Neural cell (in vitro differentiated cells): Measurements from ENCODE around the gene KLK3. TPM values are rescaled to one million over a fixed set of nuclear protein-coding genes. Genes with fewer than 3 reads are reported as not detected.

Source experiments
- H2AFZ ChIP-seq: fragments of 200-600, 300-800 bp; sonication (generic), shearing (Covaris generic); 2 replicates; pipeline ENCODE4 v1.6.0; 2014; ENCODE audit warnings: low read depth, mild to moderate bottlenecking, antibody characterized with exemption, low read length, moderate library complexity
- H3F3A ChIP-seq: fragments of 200-600 bp; shearing (Covaris generic); 2 replicates; pipeline ENCODE4 v1.6.1; 2016; ENCODE audit warnings: mild to moderate bottlenecking, moderate library complexity, mixed read lengths, antibody characterized with exemption, low read length; ENCODE audit not compliant: insufficient read depth, poor library complexity, severe bottlenecking
- H3K27ac ChIP-seq: fragments of 200-600, 300-800 bp; sonication (generic), shearing (Covaris generic); 2 replicates; pipeline ENCODE4 v1.5.1; 2014; ENCODE audit warnings: mild to moderate bottlenecking, low read length, moderate library complexity
- H3K27me3 ChIP-seq: fragments of 300-800, 200-600 bp; sonication (generic), shearing (Covaris generic); 2 replicates; pipeline ENCODE4 v1.6.0; 2014; ENCODE audit warnings: mild to moderate bottlenecking, low read depth, low read length, moderate library complexity; ENCODE audit not compliant: insufficient read depth
- H3K36me3 ChIP-seq: fragments of 300-800, 200-600 bp; sonication (generic), shearing (Covaris generic); 2 replicates; pipeline ENCODE4 v1.5.1; 2014; ENCODE audit warnings: mild to moderate bottlenecking, antibody characterized with exemption, low read length, moderate library complexity; ENCODE audit not compliant: insufficient read depth
- H3K4me2 ChIP-seq: fragments of 300-800, 200-600 bp; sonication (generic), shearing (Covaris generic); 2 replicates; pipeline ENCODE4 v1.6.0; 2014; ENCODE audit warnings: mild to moderate bottlenecking, low read length
- H3K4me3 ChIP-seq: fragments of 300-800, 200-600 bp; sonication (generic), shearing (Covaris generic); 2 replicates; pipeline ENCODE4 v1.5.1; 2014; ENCODE audit warnings: mild to moderate bottlenecking, low read length, moderate library complexity
- H3K79me2 ChIP-seq: fragments of 200-600 bp; shearing (Covaris generic); replicated peaks from 2 replicates; pipeline ENCODE4 v1.6.0; 2014; ENCODE audit warnings: mild to moderate bottlenecking, low read length, moderate library complexity; ENCODE audit not compliant: insufficient read depth
- H3K9ac ChIP-seq: fragments of 300-800, 200-600 bp; sonication (generic), shearing (Covaris generic); 2 replicates; pipeline ENCODE4 v1.6.1; 2016; ENCODE audit warnings: mild to moderate bottlenecking, low read length, mixed read lengths
- H3K9me2 ChIP-seq: fragments of 200-600 bp; shearing (Covaris generic); 2 replicates; pipeline ENCODE4 v1.6.1; 2016; ENCODE audit warnings: mild to moderate bottlenecking, low read length, mixed read lengths; ENCODE audit not compliant: insufficient read depth
- H3K9me3 ChIP-seq: fragments of 200-600, 300-800 bp; sonication (generic), shearing (Covaris generic); 2 replicates; pipeline ENCODE4 v1.6.1; 2016; ENCODE audit warnings: mild to moderate bottlenecking, mixed run types, low read length, moderate library complexity, mixed read lengths
- H4K20me1 ChIP-seq: fragments of 200-600 bp; shearing (Covaris generic); 2 replicates; pipeline ENCODE4 v1.6.1; 2016; ENCODE audit warnings: mild to moderate bottlenecking, mixed run types; ENCODE audit not compliant: insufficient read depth
- CTCF ChIP-seq: fragments of 450-650 bp; IDR thresholded peaks from 2 replicates; pipeline ENCODE4 v1.5.1; 2014; ENCODE audit warnings: antibody characterized with exemption, mild to moderate bottlenecking, moderate library complexity; ENCODE audit not compliant: poor library complexity, severe bottlenecking
- EP300 ChIP-seq: fragments of 450-650 bp; conservative IDR thresholded peaks from 2 replicates; pipeline ENCODE4 v1.6.1; 2014; ENCODE audit warnings: antibody characterized with exemption, mild to moderate bottlenecking, moderate library complexity; ENCODE audit not compliant: poor library complexity, severe bottlenecking
- EZH2 ChIP-seq: fragments of 200-600, 300-800 bp; shearing (Covaris generic), sonication (generic); IDR thresholded peaks from 2 replicates; pipeline ENCODE4 v1.6.1; 2014; ENCODE audit warnings: antibody characterized with exemption, low read length, borderline replicate concordance, mild to moderate bottlenecking; ENCODE audit not compliant: insufficient read depth, poor library complexity, severe bottlenecking
- MXI1 ChIP-seq: fragments of 450-650 bp; conservative IDR thresholded peaks from 2 replicates; pipeline ENCODE4 v1.6.1; 2014; ENCODE audit warnings: antibody characterized with exemption, mild to moderate bottlenecking; ENCODE audit not compliant: poor library complexity, severe bottlenecking
- POLR2AphosphoS5 ChIP-seq: IDR thresholded peaks from 2 replicates; pipeline ENCODE4 v1.6.1; 2012
- RAD21 ChIP-seq: fragments of 450-650 bp; conservative IDR thresholded peaks from 2 replicates; pipeline ENCODE4 v1.6.1; 2014; ENCODE audit warnings: antibody characterized with exemption, mild to moderate bottlenecking, moderate library complexity
- SMC3 ChIP-seq: fragments of 450-650 bp; conservative IDR thresholded peaks from 2 replicates; pipeline ENCODE4 v1.6.1; 2014; ENCODE audit warnings: antibody characterized with exemption, mild to moderate bottlenecking, moderate library complexity; ENCODE audit not compliant: poor library complexity
- TAF1 ChIP-seq: IDR thresholded peaks from 2 replicates; pipeline ENCODE4 v1.6.1; 2012; ENCODE audit warnings: low read depth
- polyA plus RNA-seq: library from polyadenylated mRNA; depleted of rRNA; stranded (reverse); fragments of >200 nt; gene quantifications from 2 replicates; pipeline ENCODE4 v1.2.3, GENCODE V29; 2014
- TF ChIP-seq, protein P1 (sequence below): IDR thresholded peaks from 2 replicates; pipeline ENCODE4 v1.6.1; 2012; ENCODE audit warnings: borderline replicate concordance

KLK3 gene
- polyA plus RNA-seq, 1 donor from 2014 or later = not detected

DNA sequence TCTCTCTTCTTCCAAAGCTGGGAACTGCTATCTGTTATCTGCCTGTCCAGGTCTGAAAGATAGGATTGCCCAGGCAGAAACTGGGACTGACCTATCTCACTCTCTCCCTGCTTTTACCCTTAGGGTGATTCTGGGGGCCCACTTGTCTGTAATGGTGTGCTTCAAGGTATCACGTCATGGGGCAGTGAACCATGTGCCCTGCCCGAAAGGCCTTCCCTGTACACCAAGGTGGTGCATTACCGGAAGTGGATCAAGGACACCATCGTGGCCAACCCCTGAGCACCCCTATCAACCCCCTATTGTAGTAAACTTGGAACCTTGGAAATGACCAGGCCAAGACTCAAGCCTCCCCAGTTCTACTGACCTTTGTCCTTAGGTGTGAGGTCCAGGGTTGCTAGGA, 5.1 kb downstream of the KLK3 start:
- H3K79me2 ChIP-seq = no peaks in the 10 kb centered on the region
- no peak overlapping the region for H3K4me3 ChIP-seq
- H3K36me3 ChIP-seq = no peaks in the 10 kb centered on the region
- no peak overlapping the region for H2AFZ ChIP-seq
- H3K9ac ChIP-seq = no peak overlapping the region
- TF ChIP-seq MXI1 (no peak), SMC3 (no peak), POLR2AphosphoS5 (no peak), EZH2 (no peak), CTCF (no peak), TAF1 (no peak), RAD21 (no peak), EP300 (no peak)
- TF ChIP-seq, protein P1, sequence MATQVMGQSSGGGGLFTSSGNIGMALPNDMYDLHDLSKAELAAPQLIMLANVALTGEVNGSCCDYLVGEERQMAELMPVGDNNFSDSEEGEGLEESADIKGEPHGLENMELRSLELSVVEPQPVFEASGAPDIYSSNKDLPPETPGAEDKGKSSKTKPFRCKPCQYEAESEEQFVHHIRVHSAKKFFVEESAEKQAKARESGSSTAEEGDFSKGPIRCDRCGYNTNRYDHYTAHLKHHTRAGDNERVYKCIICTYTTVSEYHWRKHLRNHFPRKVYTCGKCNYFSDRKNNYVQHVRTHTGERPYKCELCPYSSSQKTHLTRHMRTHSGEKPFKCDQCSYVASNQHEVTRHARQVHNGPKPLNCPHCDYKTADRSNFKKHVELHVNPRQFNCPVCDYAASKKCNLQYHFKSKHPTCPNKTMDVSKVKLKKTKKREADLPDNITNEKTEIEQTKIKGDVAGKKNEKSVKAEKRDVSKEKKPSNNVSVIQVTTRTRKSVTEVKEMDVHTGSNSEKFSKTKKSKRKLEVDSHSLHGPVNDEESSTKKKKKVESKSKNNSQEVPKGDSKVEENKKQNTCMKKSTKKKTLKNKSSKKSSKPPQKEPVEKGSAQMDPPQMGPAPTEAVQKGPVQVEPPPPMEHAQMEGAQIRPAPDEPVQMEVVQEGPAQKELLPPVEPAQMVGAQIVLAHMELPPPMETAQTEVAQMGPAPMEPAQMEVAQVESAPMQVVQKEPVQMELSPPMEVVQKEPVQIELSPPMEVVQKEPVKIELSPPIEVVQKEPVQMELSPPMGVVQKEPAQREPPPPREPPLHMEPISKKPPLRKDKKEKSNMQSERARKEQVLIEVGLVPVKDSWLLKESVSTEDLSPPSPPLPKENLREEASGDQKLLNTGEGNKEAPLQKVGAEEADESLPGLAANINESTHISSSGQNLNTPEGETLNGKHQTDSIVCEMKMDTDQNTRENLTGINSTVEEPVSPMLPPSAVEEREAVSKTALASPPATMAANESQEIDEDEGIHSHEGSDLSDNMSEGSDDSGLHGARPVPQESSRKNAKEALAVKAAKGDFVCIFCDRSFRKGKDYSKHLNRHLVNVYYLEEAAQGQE = no peak
- no peaks in the 10 kb centered on the region for H3F3A ChIP-seq
- no peaks in the 10 kb centered on the region for H3K9me3 ChIP-seq
- H3K27ac ChIP-seq = no peak overlapping the region
- no peak overlapping the region for H3K4me2 ChIP-seq
- H3K27me3 ChIP-seq = no peaks in the 10 kb centered on the region
- no peaks in the 10 kb centered on the region for H3K9me2 ChIP-seq
- H4K20me1 ChIP-seq = no peaks in the 10 kb centered on the region

GRCh38 chr19:50861010-50861409, 6.3 kb downstream of the KLK3 start:
- no peaks in the 10 kb centered on the region for H3F3A ChIP-seq

More at GRCh38 chr19:50861010-50861409, 6.3 kb downstream of the KLK3 start:
- no peaks in the 10 kb centered on the region for H3K79me2 ChIP-seq
- no peaks in the 10 kb centered on the region for H3K27me3 ChIP-seq
- H3K9me2 ChIP-seq = no peaks in the 10 kb centered on the region
- no peaks in the 10 kb centered on the region for H3K36me3 ChIP-seq
- H3K9me3 ChIP-seq = no peaks in the 10 kb centered on the region
- no peak overlapping the region for H3K4me2 ChIP-seq
- no peak for TF ChIP-seq SMC3
- TF ChIP-seq RAD21 = no peak
- no peak for TF ChIP-seq EZH2
- TF ChIP-seq CTCF = no peak
- TF ChIP-seq TAF1 = no peak
- TF ChIP-seq, protein P1 = no peak
- no peak for TF ChIP-seq EP300
- no peak for TF ChIP-seq MXI1
- no peak for TF ChIP-seq POLR2AphosphoS5
- no peak overlapping the region for H3K27ac ChIP-seq
- no peak overlapping the region for H3K9ac ChIP-seq
- H4K20me1 ChIP-seq = no peaks in the 10 kb centered on the region
- no peak overlapping the region for H2AFZ ChIP-seq
- H3K4me3 ChIP-seq = no peak overlapping the region
